Erythroblast (primary cell): Measurements from ENCODE around the gene STOM.

Experiments used
- GATA1 ChIP-seq: IDR thresholded peaks from 2 replicates; pipeline ENCODE4 v1.6.1; 2011; ENCODE audit warnings: low read depth, mild to moderate bottlenecking, control low read depth, low read length, moderate library complexity
- POLR2A ChIP-seq: IDR thresholded peaks from 2 replicates; pipeline ENCODE4 v1.6.1; 2011; ENCODE audit warnings: mild to moderate bottlenecking, low read length

GRCh38 chr9:121376214-121376830 lies 6.3 kb upstream of the STOM start:
- TF ChIP-seq POLR2A: no peak
- TF ChIP-seq GATA1: no peak
